Glutamatergic neuron (in vitro differentiated cells): ENCODE data around the gene LUM. TPM values are rescaled to one million over a fixed set of nuclear protein-coding genes. Genes with fewer than 3 reads are reported as not detected.

Experiments
- DNase-seq: peaks from one replicate; pipeline ENCODE4 v3.0.0; 2022
- H3K27ac Mint-ChIP-seq: one replicate; pipeline ENCODE4 v1.8.0; 2020; ENCODE audit warnings: mild to moderate bottlenecking, mixed read lengths, inconsistent platforms; ENCODE audit not compliant: unreplicated experiment
- H3K27me3 Mint-ChIP-seq: one replicate; pipeline ENCODE4 v1.8.0; 2020; ENCODE audit warnings: mild to moderate bottlenecking, moderate library complexity, mixed read lengths, inconsistent platforms; ENCODE audit not compliant: unreplicated experiment
- H3K36me3 Mint-ChIP-seq: one replicate; pipeline ENCODE4 v1.8.0; 2020; ENCODE audit warnings: mild to moderate bottlenecking, mixed read lengths, inconsistent platforms; ENCODE audit not compliant: unreplicated experiment
- H3K4me1 Mint-ChIP-seq: one replicate; pipeline ENCODE4 v1.8.0; 2020; ENCODE audit warnings: mild to moderate bottlenecking, low read depth, mixed read lengths, inconsistent platforms; ENCODE audit not compliant: unreplicated experiment
- H3K4me3 Mint-ChIP-seq: one replicate; pipeline ENCODE4 v1.8.0; 2020; ENCODE audit warnings: mild to moderate bottlenecking, mixed read lengths, inconsistent platforms; ENCODE audit not compliant: unreplicated experiment
- H3K9me3 Mint-ChIP-seq: one replicate; pipeline ENCODE4 v1.8.0; 2020; ENCODE audit warnings: mild to moderate bottlenecking, moderate library complexity, mixed read lengths, inconsistent platforms; ENCODE audit not compliant: unreplicated experiment
- total RNA-seq: library from RNA; stranded (reverse); fragmentation: NEBNext Ultra II Directional; extraction: Animal tissue kit (Norgen Biotek cat#: 25700); gene quantifications from one replicate; pipeline ENCODE4 v1.2.1, GENCODE V29; 2021; ENCODE audit not compliant: unreplicated experiment
- TF ChIP-seq, protein P1 (sequence below): fragments of 200-600 bp; sonication (generic); IDR thresholded peaks from one replicate; pipeline ENCODE4 v1.5.0; 2021; ENCODE audit not compliant: partially characterized antibody, unreplicated experiment

The LUM gene
- total RNA-seq, 1 donor from 2014 or later: not detected

DNA sequence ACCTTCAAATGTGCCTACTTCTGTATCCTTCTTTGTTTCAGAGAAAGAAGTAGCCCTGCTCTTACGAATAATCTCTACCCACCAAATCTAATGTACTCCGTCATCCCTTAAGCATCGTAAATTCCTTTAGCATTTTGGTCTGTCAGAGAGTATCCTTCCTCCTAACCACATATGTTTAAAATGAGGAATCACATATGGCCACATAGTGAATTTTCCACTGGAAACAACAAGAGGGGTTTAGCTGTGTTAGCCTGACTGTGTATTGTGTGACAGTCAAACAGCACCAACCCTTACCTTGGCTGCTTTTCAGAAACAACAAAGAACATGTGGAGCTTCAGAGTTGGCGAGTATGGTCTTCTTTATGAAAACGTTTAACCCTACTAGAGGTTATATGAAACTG is 5.5 kb downstream of the LUM start:
- Mint-ChIP-seq H3K27me3 (no peaks in the 10 kb centered on the region), H3K4me1 (no peaks in the 10 kb centered on the region), H3K9me3 (no peaks in the 10 kb centered on the region), H3K4me3 (no peak overlapping the region), H3K36me3 (no peaks in the 10 kb centered on the region), H3K27ac (no peak overlapping the region)
- no peak for DNase-seq
- TF ChIP-seq, protein P1, sequence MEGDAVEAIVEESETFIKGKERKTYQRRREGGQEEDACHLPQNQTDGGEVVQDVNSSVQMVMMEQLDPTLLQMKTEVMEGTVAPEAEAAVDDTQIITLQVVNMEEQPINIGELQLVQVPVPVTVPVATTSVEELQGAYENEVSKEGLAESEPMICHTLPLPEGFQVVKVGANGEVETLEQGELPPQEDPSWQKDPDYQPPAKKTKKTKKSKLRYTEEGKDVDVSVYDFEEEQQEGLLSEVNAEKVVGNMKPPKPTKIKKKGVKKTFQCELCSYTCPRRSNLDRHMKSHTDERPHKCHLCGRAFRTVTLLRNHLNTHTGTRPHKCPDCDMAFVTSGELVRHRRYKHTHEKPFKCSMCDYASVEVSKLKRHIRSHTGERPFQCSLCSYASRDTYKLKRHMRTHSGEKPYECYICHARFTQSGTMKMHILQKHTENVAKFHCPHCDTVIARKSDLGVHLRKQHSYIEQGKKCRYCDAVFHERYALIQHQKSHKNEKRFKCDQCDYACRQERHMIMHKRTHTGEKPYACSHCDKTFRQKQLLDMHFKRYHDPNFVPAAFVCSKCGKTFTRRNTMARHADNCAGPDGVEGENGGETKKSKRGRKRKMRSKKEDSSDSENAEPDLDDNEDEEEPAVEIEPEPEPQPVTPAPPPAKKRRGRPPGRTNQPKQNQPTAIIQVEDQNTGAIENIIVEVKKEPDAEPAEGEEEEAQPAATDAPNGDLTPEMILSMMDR: no peak

DNA sequence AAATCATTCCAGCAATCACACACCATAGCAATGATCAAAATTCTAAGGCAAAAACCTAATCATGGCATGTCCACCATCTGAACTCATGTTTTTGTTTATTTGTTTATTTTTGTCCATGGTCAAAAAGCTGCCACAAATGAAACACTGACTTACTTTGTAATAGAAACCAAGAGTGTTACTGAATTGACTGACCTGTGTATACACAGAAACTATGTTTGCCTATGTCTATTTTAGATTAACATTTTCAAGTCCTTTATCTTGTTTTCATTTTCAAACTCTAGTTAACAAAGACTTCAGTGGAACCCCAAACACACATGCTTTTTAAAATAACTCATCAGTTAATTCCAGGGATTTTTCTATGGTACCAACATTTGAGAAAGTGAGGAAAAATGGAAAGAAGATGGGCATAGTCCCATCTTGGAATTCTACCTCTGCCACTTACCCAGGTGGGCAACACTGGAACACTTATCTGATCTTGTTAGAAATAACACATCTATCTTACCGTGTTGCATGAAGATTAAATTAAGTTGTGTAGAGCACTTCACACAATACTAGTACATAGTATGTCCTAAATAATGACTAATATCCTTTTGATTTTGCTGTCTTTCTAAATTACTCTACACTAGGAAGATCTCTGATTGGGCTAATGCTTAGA is 6.4 kb downstream of the LUM start:
- H3K4me1 Mint-ChIP-seq: no peaks in the 10 kb centered on the region
- H3K27me3 Mint-ChIP-seq: no peaks in the 10 kb centered on the region

DNA sequence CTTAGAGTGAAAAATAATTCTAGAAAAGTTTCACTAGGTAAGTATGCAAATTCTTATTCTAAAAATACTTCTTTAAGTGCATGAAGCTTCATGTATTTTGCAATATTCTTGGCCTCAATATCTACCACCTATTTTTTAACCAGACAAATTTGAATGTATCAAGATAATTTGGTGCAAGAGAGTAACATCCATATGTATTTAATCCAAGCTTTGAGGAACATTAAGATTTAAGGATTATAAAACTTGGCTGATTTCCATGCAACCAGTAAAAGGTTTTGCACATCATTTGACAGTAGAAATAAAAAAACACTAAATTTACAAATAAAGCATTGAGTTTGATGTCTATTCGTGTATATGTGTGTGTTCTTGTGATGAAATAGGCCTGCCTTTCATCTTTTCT is 7.7 kb downstream of the LUM start:
- no peaks in the 10 kb centered on the region for H3K27me3 Mint-ChIP-seq
- no peaks in the 10 kb centered on the region for H3K9me3 Mint-ChIP-seq
- H3K36me3 Mint-ChIP-seq: no peaks in the 10 kb centered on the region
- H3K4me3 Mint-ChIP-seq: no peak overlapping the region
- no peaks in the 10 kb centered on the region for H3K4me1 Mint-ChIP-seq
- no peak for DNase-seq
- H3K27ac Mint-ChIP-seq: no peak overlapping the region
- TF ChIP-seq, protein P1: no peak

More for the DNA sequence above, 6.4 kb downstream of the LUM start:
- TF ChIP-seq, protein P1: no peak
- no peak overlapping the region for H3K27ac Mint-ChIP-seq
- no peaks in the 10 kb centered on the region for H3K36me3 Mint-ChIP-seq
- no peaks in the 10 kb centered on the region for H3K9me3 Mint-ChIP-seq
- H3K4me3 Mint-ChIP-seq: no peak overlapping the region
- no peak for DNase-seq

DNA sequence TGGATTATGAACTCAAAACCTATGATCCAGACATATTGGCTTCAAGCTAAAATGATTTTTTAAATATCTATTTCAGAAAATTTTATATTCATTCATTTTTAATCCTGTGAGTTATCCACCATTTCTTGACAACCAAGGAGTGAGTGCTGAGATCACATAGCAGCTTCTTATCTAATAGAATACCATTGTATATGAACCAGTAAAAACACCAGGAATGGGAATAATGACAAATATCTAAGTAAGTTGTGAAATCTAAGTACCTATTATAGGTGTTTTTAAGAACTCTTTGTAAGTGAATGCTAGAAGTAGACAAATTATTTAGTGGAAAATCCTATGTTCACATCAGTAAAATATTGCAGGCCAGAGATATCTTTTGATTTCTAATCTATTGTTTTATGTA is 8.2 kb downstream of the LUM start:
- Mint-ChIP-seq H3K9me3 (no peaks in the 10 kb centered on the region), H3K4me1 (no peaks in the 10 kb centered on the region), H3K27ac (no peak overlapping the region), H3K4me3 (no peak overlapping the region), H3K27me3 (no peaks in the 10 kb centered on the region), H3K36me3 (no peaks in the 10 kb centered on the region)
- TF ChIP-seq, protein P1: no peak
- no peak for DNase-seq

DNA sequence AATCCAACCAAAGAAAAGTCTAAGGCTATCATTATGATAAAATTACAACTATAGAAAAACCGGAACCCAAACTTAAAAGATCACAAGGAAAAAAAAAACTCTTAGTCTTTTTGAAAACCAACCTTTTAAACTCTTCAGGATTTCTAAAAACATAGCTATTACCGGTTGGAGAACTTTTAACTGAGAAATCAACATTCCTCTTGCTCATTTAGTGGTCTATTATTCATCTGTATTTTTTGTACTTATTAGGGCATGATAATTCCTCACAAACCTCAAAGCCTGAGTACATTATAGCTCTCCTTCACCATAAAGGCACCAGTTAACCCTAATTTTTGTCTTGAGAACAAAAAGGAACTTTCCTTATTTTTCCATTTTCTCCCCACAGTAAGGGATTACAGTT is 10.4 kb downstream of the LUM start:
- TF ChIP-seq, protein P1: no peak
- no peak for DNase-seq
- no peak overlapping the region for H3K27ac Mint-ChIP-seq
- no peak overlapping the region for H3K4me3 Mint-ChIP-seq
- no peaks in the 10 kb centered on the region for H3K4me1 Mint-ChIP-seq
- H3K36me3 Mint-ChIP-seq: no peaks in the 10 kb centered on the region
- no peaks in the 10 kb centered on the region for H3K27me3 Mint-ChIP-seq
- H3K9me3 Mint-ChIP-seq: no peaks in the 10 kb centered on the region
